Trophoblast cell (in vitro differentiated cells and primary cell): ENCODE measurements around the gene FMNL1.

ENCODE experiments used
- DNase-seq, 2 donors: peaks; one replicate each; pipeline ENCODE4 v3.0.0-alpha.2; 2016
- H2AFZ ChIP-seq: 2 replicates; pipeline ENCODE4 v1.6.1; 2013; ENCODE audit warnings: low read length, moderate library complexity, mild to moderate bottlenecking; ENCODE audit not compliant: insufficient read depth, poor library complexity
- H2AK5ac ChIP-seq: 2 replicates; pipeline ENCODE4 v1.6.1; 2013; ENCODE audit warnings: mild to moderate bottlenecking, low read length
- H2BK120ac ChIP-seq: 2 replicates; pipeline ENCODE4 v1.6.1; 2013; ENCODE audit warnings: low read length, mild to moderate bottlenecking, moderate library complexity; ENCODE audit not compliant: insufficient read depth, poor library complexity
- H2BK12ac ChIP-seq: 2 replicates; pipeline ENCODE4 v1.6.1; 2013; ENCODE audit warnings: mild to moderate bottlenecking, low read length, moderate library complexity
- H2BK5ac ChIP-seq: 2 replicates; pipeline ENCODE4 v1.6.1; 2013; ENCODE audit warnings: low read length, low read depth, moderate library complexity, mild to moderate bottlenecking; ENCODE audit not compliant: poor library complexity
- H3K14ac ChIP-seq: 2 replicates; pipeline ENCODE4 v1.6.1; 2013; ENCODE audit warnings: mild to moderate bottlenecking, low read length
- H3K18ac ChIP-seq: 2 replicates; pipeline ENCODE4 v1.6.1; 2013; ENCODE audit warnings: mild to moderate bottlenecking, low read length
- H3K23ac ChIP-seq: 2 replicates; pipeline ENCODE4 v1.6.1; 2013; ENCODE audit warnings: low read length
- H3K27ac ChIP-seq: 2 replicates; pipeline ENCODE4 v1.5.1; 2013; ENCODE audit warnings: low read depth, mild to moderate bottlenecking, inconsistent platforms, low read length, moderate library complexity
- H3K27me3 ChIP-seq: 2 replicates; pipeline ENCODE4 v1.6.1; 2013; ENCODE audit warnings: inconsistent platforms, mild to moderate bottlenecking, low read length, moderate library complexity; ENCODE audit not compliant: insufficient read depth
- H3K36me3 ChIP-seq, 2 experiments: 1 replicate in 1 of 2; 2 replicates in 1 of 2; pipeline ENCODE4 v1.6.1; 2013; ENCODE audit warnings: low read length in 2 of 2, mild to moderate bottlenecking in 2 of 2, moderate library complexity in 1 of 2; ENCODE audit not compliant: insufficient read depth in 2 of 2, control insufficient read depth in 1 of 2
- H3K4ac ChIP-seq: 2 replicates; pipeline ENCODE4 v1.6.1; 2013; ENCODE audit warnings: low read depth, mild to moderate bottlenecking, low read length, moderate library complexity
- H3K4me1 ChIP-seq, 2 experiments: 1 replicate in 1 of 2; 2 replicates in 1 of 2; pipeline ENCODE4 v1.6.1; 2013; ENCODE audit warnings: low read length in 2 of 2, mild to moderate bottlenecking in 2 of 2, moderate library complexity in 1 of 2; ENCODE audit not compliant: insufficient read depth in 2 of 2, control insufficient read depth in 1 of 2
- H3K4me2 ChIP-seq: 2 replicates; pipeline ENCODE4 v1.6.1; 2013; ENCODE audit warnings: inconsistent platforms, mild to moderate bottlenecking, low read length, moderate library complexity
- H3K4me3 ChIP-seq: 2 replicates; pipeline ENCODE4 v1.5.1; 2013; ENCODE audit warnings: mild to moderate bottlenecking, low read depth, low read length, inconsistent platforms
- H3K79me1 ChIP-seq: one replicate; pipeline ENCODE4 v1.6.1; 2013; ENCODE audit warnings: low read length
- H3K79me2 ChIP-seq: 2 replicates; pipeline ENCODE4 v1.6.1; 2013; ENCODE audit warnings: low read length, mild to moderate bottlenecking; ENCODE audit not compliant: control insufficient read depth, insufficient read depth, poor library complexity
- H3K9ac ChIP-seq: 2 replicates; pipeline ENCODE4 v1.6.1; 2013; ENCODE audit warnings: mild to moderate bottlenecking, low read length
- H3K9me3 ChIP-seq: 2 replicates; pipeline ENCODE4 v1.6.1; 2013; ENCODE audit warnings: low read depth, mild to moderate bottlenecking, control low read depth, inconsistent platforms, low read length; ENCODE audit not compliant: insufficient read depth
- H4K12ac ChIP-seq: 2 replicates; pipeline ENCODE4 v1.6.1; 2013; ENCODE audit warnings: low read depth, mild to moderate bottlenecking, low read length, moderate library complexity
- H4K8ac ChIP-seq: 2 replicates; pipeline ENCODE4 v1.6.1; 2013; ENCODE audit warnings: low read depth, mild to moderate bottlenecking, low read length, moderate library complexity
- H4K91ac ChIP-seq: one replicate; pipeline ENCODE4 v1.6.1; 2013; ENCODE audit warnings: low read depth, mild to moderate bottlenecking, low read length, moderate library complexity
- WGBS: extraction: QIAGEN DNeasy Blood & Tissue Kit; methylation state at CpG from one replicate; pipeline ENCODE4 v1.1.7; 2013; ENCODE audit warnings: missing lambda C conversion rate; ENCODE audit not compliant: insufficient read length, insufficient coverage; ENCODE audit errors: extremely low coverage; 5-methylcytosine and 5-hydroxymethylcytosine counted together

FMNL1 gene

GRCh38 chr17:45279898-45280297 is 58.2 kb downstream of the FMNL1 start:
- Histone ChIP-seq H3K9ac (no peak overlapping the region), H2BK5ac (no peak overlapping the region), H3K14ac (no peak overlapping the region), H3K9me3 (no peaks in the 10 kb centered on the region), H3K4me1 (no peaks in the 10 kb centered on the region), H3K4me3 (no peak overlapping the region), H3K27me3 (no peaks in the 10 kb centered on the region), H4K12ac (no peak overlapping the region), H3K79me2 (no peaks in the 10 kb centered on the region), H4K91ac (no peak overlapping the region), H3K18ac (no peak overlapping the region), H3K36me3 (peaks cover 17 to 22% of the 10 kb centered on the region in 2 experiments), H4K8ac (no peak overlapping the region), H3K79me1 (no peaks in the 10 kb centered on the region), H3K4ac (no peak overlapping the region), H3K27ac (no peak overlapping the region), H2BK12ac (no peak overlapping the region), H2AFZ (no peak overlapping the region), H3K23ac (no peak overlapping the region), H3K4me2 (no peak overlapping the region), H2AK5ac (no peak overlapping the region), H2BK120ac (no peak overlapping the region)
- no peak for DNase-seq
- WGBS: no CpG with 5 or more reads among the region's 3 CpGs

GRCh38 chr17:45282683-45283644 is 61.3 kb downstream of the FMNL1 start:
- Histone ChIP-seq H3K9me3 (no peaks in the 10 kb centered on the region), H3K18ac (no peak overlapping the region), H2BK5ac (no peak overlapping the region), H3K23ac (no peak overlapping the region), H3K36me3 (peaks cover 22 to 38% of the 10 kb centered on the region in 2 experiments), H3K27ac (no peak overlapping the region), H3K4ac (no peak overlapping the region), H3K9ac (no peak overlapping the region), H2BK120ac (no peak overlapping the region), H3K4me1 (no peaks in the 10 kb centered on the region), H3K79me2 (no peaks in the 10 kb centered on the region), H4K12ac (no peak overlapping the region), H3K27me3 (no peaks in the 10 kb centered on the region), H3K4me2 (no peak overlapping the region), H3K14ac (no peak overlapping the region), H4K8ac (no peak overlapping the region), H3K79me1 (no peaks in the 10 kb centered on the region), H2BK12ac (no peak overlapping the region), H2AFZ (no peak overlapping the region), H2AK5ac (no peak overlapping the region), H4K91ac (no peak overlapping the region), H3K4me3 (no peak overlapping the region)
- peak; percentile 32 to 41 for DNase-seq
- WGBS: no CpG with 5 or more reads among the region's 21 CpGs

- Histone ChIP-seq H3K79me2 (no peaks in the 10 kb centered on the region), H2AFZ (no peak overlapping the region), H3K4me3 (no peak overlapping the region), H3K27me3 (no peaks in the 10 kb centered on the region), H3K14ac (no peak overlapping the region), H4K91ac (no peak overlapping the region), H2AK5ac (no peak overlapping the region), H3K4ac (no peak overlapping the region), H3K36me3 (peaks cover 23 to 38% of the 10 kb centered on the region in 2 experiments), H3K9me3 (no peaks in the 10 kb centered on the region), H2BK5ac (no peak overlapping the region), H2BK120ac (no peak overlapping the region), H3K23ac (no peak overlapping the region), H3K27ac (no peak overlapping the region), H3K9ac (no peak overlapping the region), H2BK12ac (no peak overlapping the region), H4K12ac (no peak overlapping the region), H3K18ac (no peak overlapping the region), H4K8ac (no peak overlapping the region), H3K4me2 (no peak overlapping the region), H3K79me1 (no peaks in the 10 kb centered on the region), H3K4me1 (no peaks in the 10 kb centered on the region)
- no CpG with 5 or more reads among the region's 10 CpGs for WGBS
- DNase-seq: no peak
These were observed 62.0 kb downstream of the FMNL1 start for GRCh38 chr17:45283711-45284110.

GRCh38 chr17:45284176-45285140 is 62.8 kb downstream of the FMNL1 start:
- no CpG with 5 or more reads among the region's 21 CpGs for WGBS
- Histone ChIP-seq H3K79me2 (no peaks in the 10 kb centered on the region), H4K8ac (no peak overlapping the region), H3K18ac (no peak overlapping the region), H2BK120ac (no peak overlapping the region), H3K4ac (no peak overlapping the region), H3K4me2 (no peak overlapping the region), H3K36me3 (peaks cover 27 to 38% of the 10 kb centered on the region in 2 experiments), H4K91ac (no peak overlapping the region), H2AFZ (no peak overlapping the region), H3K23ac (no peak overlapping the region), H3K14ac (no peak overlapping the region), H3K27me3 (no peaks in the 10 kb centered on the region), H3K79me1 (no peaks in the 10 kb centered on the region), H2BK12ac (no peak overlapping the region), H3K4me3 (no peak overlapping the region), H3K27ac (no peak overlapping the region), H2BK5ac (no peak overlapping the region), H3K9me3 (no peaks in the 10 kb centered on the region), H2AK5ac (no peak overlapping the region), H3K4me1 (no peaks in the 10 kb centered on the region), H3K9ac (no peak overlapping the region), H4K12ac (no peak overlapping the region)
- DNase-seq: no peak
